Skeletal muscle satellite cell (primary cell): ENCODE data around the gene PPP1R15A. TPM values are rescaled to one million over a fixed set of nuclear protein-coding genes. Genes with fewer than 3 reads are reported as not detected.

ENCODE experiments used
- H3K27me3 ChIP-seq: 2 replicates; pipeline ENCODE4 v1.7.0; 2013; ENCODE audit warnings: low read length; ENCODE audit not compliant: control insufficient read depth, insufficient read depth
- H3K36me3 ChIP-seq: 2 replicates; pipeline ENCODE4 v1.7.0; 2013; ENCODE audit warnings: mild to moderate bottlenecking, control low read depth, low read length; ENCODE audit not compliant: insufficient read depth
- H3K4me1 ChIP-seq: 2 replicates; pipeline ENCODE4 v1.7.0; 2013; ENCODE audit warnings: low read length; ENCODE audit not compliant: control insufficient read depth, insufficient read depth
- H3K4me2 ChIP-seq: 2 replicates; pipeline ENCODE4 v1.7.0; 2013; ENCODE audit warnings: mild to moderate bottlenecking, low read length
- H3K4me3 ChIP-seq: 2 replicates; pipeline ENCODE4 v1.7.0; 2013; ENCODE audit warnings: low read length
- H3K9ac ChIP-seq: 2 replicates; pipeline ENCODE4 v1.7.0; 2013; ENCODE audit warnings: mild to moderate bottlenecking, low read depth, low read length, moderate library complexity
- H3K9me3 ChIP-seq: replicated peaks from 2 replicates; pipeline ENCODE4 v1.7.0; 2013; ENCODE audit warnings: mild to moderate bottlenecking, control low read depth, low read length
- total RNA-seq: library from RNA; depleted of rRNA; stranded (reverse); fragments of >200 nt; gene quantifications from 2 replicates; pipeline ENCODE4 v1.2.3, GENCODE V29; 2012; rRNA removed

PPP1R15A gene
- 45.7 and 55.3 TPM in 2 replicates for total RNA-seq

DNA sequence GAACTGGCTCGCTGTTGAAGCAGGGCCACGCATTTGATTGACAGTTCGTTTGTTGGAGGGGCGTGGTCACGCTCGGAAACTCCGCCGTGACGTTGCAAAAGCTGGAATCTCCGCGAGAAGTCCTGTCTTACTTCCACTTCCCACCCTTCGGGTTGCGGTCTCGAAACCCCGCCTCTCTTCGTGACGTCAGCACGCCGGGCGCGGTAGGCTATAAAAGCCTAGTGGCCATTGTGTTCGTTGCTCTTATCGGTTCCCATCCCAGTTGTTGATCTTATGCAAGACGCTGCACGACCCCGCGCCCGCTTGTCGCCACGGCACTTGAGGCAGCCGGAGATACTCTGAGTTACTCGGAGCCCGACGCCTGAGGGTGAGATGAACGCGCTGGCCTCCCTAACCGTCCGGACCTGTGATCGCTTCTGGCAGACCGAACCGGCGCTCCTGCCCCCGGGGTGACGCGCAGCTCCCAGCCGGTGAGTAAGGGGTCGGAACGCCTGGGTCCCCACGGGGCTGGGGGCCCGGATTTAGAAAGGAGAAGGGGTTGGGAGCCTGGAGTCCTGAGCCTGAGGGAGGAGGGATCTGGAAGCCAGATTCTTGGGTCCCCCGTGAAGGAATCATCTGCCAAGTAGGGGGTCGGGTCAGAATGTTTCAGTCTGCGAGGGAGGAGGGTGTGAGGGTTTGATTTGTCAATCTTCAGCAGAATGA is at the start of gene PPP1R15A:
PPP1R15A (plus strand) TSS at position 240 of the 702 bp plus-strand sequence. CDS start 813 bp downstream, outside the sequence.
- Histone ChIP-seq H3K4me3 (peak within 1 kb of the TSS; percentile 91), H3K4me1 (peaks cover 28% of the 10 kb centered on the region), H3K27me3 (no peaks in the 10 kb centered on the region), H3K36me3 (peaks cover 41% of the 10 kb centered on the region), H3K9ac (peak within 1 kb of the TSS; percentile 99), H3K4me2 (peak within 1 kb of the TSS; percentile 84), H3K9me3 (no peaks in the 10 kb centered on the region)

GRCh38 chr19:48822514-48822913 is 49.7 kb upstream of the PPP1R15A start:
- no peak overlapping the region for H3K9ac ChIP-seq
- no peak overlapping the region for H3K4me3 ChIP-seq
- no peaks in the 10 kb centered on the region for H3K9me3 ChIP-seq
- H3K36me3 ChIP-seq: no peaks in the 10 kb centered on the region
- H3K4me2 ChIP-seq: no peak overlapping the region
- peaks cover 10% of the 10 kb centered on the region for H3K4me1 ChIP-seq
- no peaks in the 10 kb centered on the region for H3K27me3 ChIP-seq

GRCh38 chr19:48826606-48827020 is 45.6 kb upstream of the PPP1R15A start:
- H3K4me1 ChIP-seq: no peaks in the 10 kb centered on the region

DNA sequence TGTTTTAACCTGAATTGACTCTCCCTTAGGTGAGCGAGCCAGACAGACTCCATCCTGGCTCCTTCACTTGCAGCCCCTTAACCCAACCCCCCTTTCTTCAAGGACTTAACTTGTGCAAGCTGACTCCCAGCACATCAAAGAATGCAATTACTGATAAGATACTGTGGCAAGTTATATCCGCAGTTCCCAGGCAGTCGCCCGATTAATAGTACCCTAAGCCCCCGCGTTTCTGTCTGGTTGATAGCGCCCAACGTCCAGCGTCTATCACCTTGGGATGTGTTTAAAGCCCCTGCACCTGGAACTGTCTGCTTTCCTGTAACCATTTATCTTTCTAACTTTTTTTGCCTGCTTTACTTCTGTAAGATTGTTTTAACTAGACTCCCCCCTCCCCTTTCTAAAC is 42.1 kb upstream of the PPP1R15A start:
- no peak overlapping the region for H3K4me3 ChIP-seq
- H3K4me1 ChIP-seq: no peaks in the 10 kb centered on the region
- H3K27me3 ChIP-seq: no peaks in the 10 kb centered on the region
- H3K9me3 ChIP-seq: no peaks in the 10 kb centered on the region
- H3K36me3 ChIP-seq: peaks cover 3% of the 10 kb centered on the region
- no peak overlapping the region for H3K4me2 ChIP-seq
- no peak overlapping the region for H3K9ac ChIP-seq

More at GRCh38 chr19:48826606-48827020, 45.6 kb upstream of the PPP1R15A start:
- H3K9ac ChIP-seq: no peak overlapping the region
- H3K27me3 ChIP-seq: no peaks in the 10 kb centered on the region
- no peak overlapping the region for H3K4me3 ChIP-seq
- H3K36me3 ChIP-seq: no peaks in the 10 kb centered on the region
- no peak overlapping the region for H3K4me2 ChIP-seq
- no peaks in the 10 kb centered on the region for H3K9me3 ChIP-seq

DNA sequence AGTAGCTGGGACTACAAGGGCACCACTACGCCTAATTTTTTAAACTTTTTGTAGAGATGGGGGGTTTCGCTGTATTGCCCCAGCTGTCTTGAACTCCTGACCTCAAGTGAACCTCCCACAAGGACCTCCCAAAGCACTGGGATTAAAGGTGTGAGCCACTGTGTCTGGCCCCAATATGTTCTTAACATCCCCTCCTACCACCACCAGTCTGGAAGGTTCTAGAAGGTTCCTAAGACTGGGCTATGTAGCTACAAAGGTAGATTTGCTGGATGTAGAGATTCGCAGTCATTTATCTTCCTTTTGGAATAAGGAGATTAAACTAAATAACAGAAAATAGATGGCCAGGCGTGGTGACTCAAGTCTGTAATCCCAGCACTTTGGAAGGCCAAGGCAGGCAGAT is 41.3 kb upstream of the PPP1R15A start:
- peaks cover 2% of the 10 kb centered on the region for H3K4me1 ChIP-seq
- H3K4me3 ChIP-seq: no peak overlapping the region
- H3K4me2 ChIP-seq: no peak overlapping the region
- no peaks in the 10 kb centered on the region for H3K27me3 ChIP-seq
- H3K36me3 ChIP-seq: peaks cover 3% of the 10 kb centered on the region
- no peak overlapping the region for H3K9ac ChIP-seq
- no peaks in the 10 kb centered on the region for H3K9me3 ChIP-seq

GRCh38 chr19:48833049-48833448 is 39.2 kb upstream of the PPP1R15A start:
- Histone ChIP-seq H3K4me2 (no peak overlapping the region), H3K9ac (no peak overlapping the region), H3K9me3 (no peaks in the 10 kb centered on the region), H3K4me3 (no peak overlapping the region), H3K27me3 (no peaks in the 10 kb centered on the region), H3K36me3 (peaks cover 3% of the 10 kb centered on the region), H3K4me1 (peaks cover 13% of the 10 kb centered on the region)

DNA sequence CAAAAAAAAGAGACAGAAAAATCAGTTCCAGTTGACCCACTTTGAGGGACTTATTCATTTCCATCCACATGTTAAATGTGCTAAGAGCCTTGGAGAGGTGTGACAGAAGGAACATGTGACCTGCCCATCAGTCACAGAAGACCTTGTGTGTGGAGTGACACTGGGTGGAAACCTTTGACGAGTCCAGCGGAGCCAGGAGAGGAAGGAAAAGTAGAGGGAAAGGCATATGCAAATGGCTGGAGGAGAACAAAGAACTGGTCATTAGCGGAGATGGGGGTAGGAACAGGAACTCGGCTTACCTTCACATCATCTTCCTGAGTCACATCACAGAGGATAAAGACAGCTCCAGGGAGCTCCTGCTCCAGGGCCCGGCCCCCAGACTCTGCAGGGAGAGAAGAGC is 38.2 kb upstream of the PPP1R15A start:
- Histone ChIP-seq H3K27me3 (no peaks in the 10 kb centered on the region), H3K36me3 (peaks cover 3% of the 10 kb centered on the region), H3K9me3 (no peaks in the 10 kb centered on the region), H3K9ac (no peak overlapping the region), H3K4me1 (peaks cover 13% of the 10 kb centered on the region), H3K4me2 (no peak overlapping the region), H3K4me3 (no peak overlapping the region)

DNA sequence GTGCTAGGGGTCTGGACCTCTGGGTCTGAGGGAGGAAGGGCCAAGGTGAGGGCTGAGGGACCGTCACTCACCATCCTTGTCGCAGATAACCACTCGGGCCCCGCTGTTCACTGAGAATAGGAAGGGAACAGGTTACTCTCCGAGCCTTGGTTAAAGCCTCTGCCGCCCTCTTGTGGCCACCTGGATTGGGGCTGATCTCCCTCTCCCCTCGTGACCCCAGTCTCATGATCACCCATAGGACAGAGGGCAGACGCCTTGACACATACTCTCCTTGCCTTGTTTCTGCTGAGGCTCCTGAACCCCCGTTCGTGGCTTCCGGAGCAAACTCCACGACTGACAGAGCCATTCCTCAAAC is 36.5 kb upstream of the PPP1R15A start:
- H3K9ac ChIP-seq: peak overlapping the region; percentile 49

DNA sequence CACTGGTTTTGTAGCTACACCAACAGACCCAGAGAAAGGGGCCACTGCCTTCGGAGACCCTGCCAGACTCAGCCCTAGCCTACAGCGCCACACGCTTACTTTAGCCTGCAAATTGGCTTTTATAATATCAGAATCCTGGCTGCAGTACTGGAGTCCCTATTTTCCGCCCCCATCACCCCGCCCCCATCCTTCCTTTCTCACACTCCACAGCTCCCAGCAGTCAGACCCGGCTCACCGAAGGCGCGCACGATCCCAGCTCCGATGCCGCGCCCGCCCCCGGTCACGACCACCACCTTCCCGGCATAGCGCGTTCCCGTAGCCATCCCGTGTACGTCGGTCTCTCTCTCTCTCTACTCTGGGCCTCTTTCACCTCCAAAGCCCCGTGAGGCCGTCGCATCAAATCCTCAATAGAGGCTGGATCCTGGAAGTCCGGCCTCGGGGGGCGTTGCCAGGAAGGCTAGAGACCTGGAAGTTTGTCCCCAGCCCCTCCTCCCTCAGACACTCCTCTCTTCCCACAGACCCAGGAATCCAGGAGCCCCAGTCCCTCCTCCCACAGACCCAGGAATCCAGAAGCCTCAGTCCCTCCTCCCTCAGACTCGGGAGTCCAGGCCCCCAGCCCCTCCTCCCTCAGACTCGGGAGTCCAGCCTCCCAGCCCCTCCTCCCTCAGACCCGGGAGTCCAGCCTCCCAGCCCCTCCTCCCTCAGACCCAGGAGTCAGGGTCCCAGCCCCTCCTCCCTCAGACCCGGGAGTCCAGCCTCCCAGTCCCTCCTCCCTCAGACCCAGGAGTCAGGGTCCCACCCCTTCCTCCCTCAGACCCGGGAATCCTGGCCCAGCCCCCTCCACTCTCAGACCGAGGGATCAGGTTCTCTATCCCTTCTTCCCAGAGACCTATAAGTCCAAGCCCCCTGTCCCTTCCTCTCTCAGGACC is 35.9 kb upstream of the PPP1R15A start, which contains the start of gene HSD17B14:
HSD17B14 (minus strand) TSS at position 403 of the 929 bp plus-strand sequence; CDS start at position 323, 80 bp downstream.
- peaks cover 13% of the 10 kb centered on the region for H3K4me1 ChIP-seq
- peak within 1 kb of the TSS; percentile 57 for H3K4me2 ChIP-seq
- peak within 1 kb of the TSS; percentile 58 for H3K4me3 ChIP-seq
- H3K9me3 ChIP-seq: no peaks in the 10 kb centered on the region
- H3K36me3 ChIP-seq: peaks cover 3% of the 10 kb centered on the region
- H3K9ac ChIP-seq: peak within 1 kb of the TSS; percentile 49
- H3K27me3 ChIP-seq: no peaks in the 10 kb centered on the region

More for the DNA sequence above, 36.5 kb upstream of the PPP1R15A start:
- Histone ChIP-seq H3K9me3 (no peaks in the 10 kb centered on the region), H3K27me3 (no peaks in the 10 kb centered on the region), H3K4me1 (peaks cover 13% of the 10 kb centered on the region), H3K4me2 (peak overlapping the region; percentile 57), H3K36me3 (peaks cover 3% of the 10 kb centered on the region), H3K4me3 (peak overlapping the region; percentile 43)

DNA sequence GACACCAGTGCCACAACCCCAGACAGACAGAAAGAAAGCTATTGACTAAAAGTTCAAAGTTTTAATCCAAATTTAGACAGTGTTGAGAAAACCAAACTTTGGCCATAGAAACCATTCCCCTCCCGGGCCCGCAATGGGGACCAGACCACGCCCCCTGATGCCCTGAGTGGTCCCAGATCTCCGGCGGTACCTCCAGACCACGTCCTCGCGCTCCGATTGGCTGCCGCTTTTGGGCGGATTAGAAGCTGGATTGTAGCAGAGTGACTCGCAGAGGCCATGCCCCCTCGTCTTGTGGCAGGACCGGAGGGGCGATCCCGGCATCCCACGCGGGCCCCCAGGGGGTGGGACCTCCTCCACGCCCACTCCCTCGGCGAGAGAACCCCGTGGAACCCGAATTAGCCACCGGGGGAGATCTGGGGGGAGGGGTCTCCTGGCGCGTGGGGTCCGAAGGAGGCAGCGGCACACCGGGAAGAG is 35.1 kb upstream of the PPP1R15A start:
- no peaks in the 10 kb centered on the region for H3K27me3 ChIP-seq
- H3K4me1 ChIP-seq: peaks cover 13% of the 10 kb centered on the region
- H3K9ac ChIP-seq: peak overlapping the region; percentile 16
- peak overlapping the region; percentile 57 for H3K4me2 ChIP-seq
- H3K36me3 ChIP-seq: peaks cover 3% of the 10 kb centered on the region
- peak overlapping the region; percentile 58 for H3K4me3 ChIP-seq
- no peaks in the 10 kb centered on the region for H3K9me3 ChIP-seq

DNA sequence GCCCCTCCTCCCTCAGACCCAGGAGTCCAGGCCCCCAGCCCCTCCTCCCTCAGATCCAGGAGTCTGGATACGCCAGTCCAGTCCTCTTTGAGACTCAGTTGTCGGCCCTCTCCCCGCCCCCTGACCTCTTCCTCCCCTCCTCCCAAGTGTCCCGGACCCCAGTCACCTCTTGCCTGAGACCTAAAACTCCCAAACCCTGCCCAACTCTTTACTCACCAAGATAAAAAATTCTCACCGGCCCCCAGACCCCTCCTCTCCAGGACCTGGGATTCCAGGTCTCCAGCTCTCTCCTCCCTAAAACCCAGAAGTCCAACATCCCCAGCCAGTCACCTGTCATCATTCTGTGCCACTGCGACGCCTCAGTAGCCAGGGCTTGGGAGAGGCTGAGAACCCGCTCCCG is 34.5 kb upstream of the PPP1R15A start:
- Histone ChIP-seq H3K36me3 (no peaks in the 10 kb centered on the region), H3K4me2 (no peak overlapping the region), H3K27me3 (no peaks in the 10 kb centered on the region), H3K9ac (no peak overlapping the region), H3K9me3 (no peaks in the 10 kb centered on the region), H3K4me1 (peaks cover 13% of the 10 kb centered on the region), H3K4me3 (no peak overlapping the region)
